ENCODE data around the gene MX2.

- TF ChIP-seq CTCF (IDR thresholded peaks at IDR 0.05; ENCODE audit: poor library complexity, severe bottlenecking), result no peak
- no peak for TF ChIP-seq RAD21 (conservative IDR thresholded peaks at IDR 0.05)
- no peak for TF ChIP-seq EP300 (conservative IDR thresholded peaks at IDR 0.05; ENCODE audit: poor library complexity, severe bottlenecking)
- no peak for TF ChIP-seq POLR2AphosphoS5 (IDR thresholded peaks at IDR 0.05)
- no peak for TF ChIP-seq EZH2 (IDR thresholded peaks at IDR 0.05; ENCODE audit: borderline replicate concordance, insufficient read depth, low read length, poor library complexity, severe bottlenecking)
- no peak for TF ChIP-seq MXI1 (conservative IDR thresholded peaks at IDR 0.05; ENCODE audit: poor library complexity, severe bottlenecking)
Observed at GRCh38 chr21:41363370-41364270, 1.8 kb downstream of the MX2 start.

All from neural cell (in vitro differentiated cells).